Measurements from ENCODE around the gene P2RY8.

DNA sequence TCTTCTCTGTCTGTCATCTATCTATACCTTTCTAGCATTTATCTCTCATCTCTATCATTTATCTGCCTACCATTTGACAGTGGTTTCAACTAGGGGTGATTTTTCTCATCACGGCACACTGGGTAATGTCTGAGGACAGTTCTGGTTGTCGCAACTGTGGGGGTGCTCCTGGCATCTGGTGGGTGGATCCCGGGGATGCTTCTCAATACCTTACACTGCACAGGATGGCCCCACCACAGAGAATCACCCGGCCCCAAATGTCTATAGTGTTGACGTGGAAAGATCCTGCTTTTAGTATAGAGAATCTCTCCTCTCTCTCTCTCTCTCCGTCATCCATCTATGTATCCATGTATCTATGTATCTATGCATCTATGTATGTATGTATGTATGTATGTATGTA is 7.2 kb downstream of the P2RY8 start:
- TF ChIP-seq, protein P1, sequence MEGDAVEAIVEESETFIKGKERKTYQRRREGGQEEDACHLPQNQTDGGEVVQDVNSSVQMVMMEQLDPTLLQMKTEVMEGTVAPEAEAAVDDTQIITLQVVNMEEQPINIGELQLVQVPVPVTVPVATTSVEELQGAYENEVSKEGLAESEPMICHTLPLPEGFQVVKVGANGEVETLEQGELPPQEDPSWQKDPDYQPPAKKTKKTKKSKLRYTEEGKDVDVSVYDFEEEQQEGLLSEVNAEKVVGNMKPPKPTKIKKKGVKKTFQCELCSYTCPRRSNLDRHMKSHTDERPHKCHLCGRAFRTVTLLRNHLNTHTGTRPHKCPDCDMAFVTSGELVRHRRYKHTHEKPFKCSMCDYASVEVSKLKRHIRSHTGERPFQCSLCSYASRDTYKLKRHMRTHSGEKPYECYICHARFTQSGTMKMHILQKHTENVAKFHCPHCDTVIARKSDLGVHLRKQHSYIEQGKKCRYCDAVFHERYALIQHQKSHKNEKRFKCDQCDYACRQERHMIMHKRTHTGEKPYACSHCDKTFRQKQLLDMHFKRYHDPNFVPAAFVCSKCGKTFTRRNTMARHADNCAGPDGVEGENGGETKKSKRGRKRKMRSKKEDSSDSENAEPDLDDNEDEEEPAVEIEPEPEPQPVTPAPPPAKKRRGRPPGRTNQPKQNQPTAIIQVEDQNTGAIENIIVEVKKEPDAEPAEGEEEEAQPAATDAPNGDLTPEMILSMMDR (IDR thresholded peaks at IDR 0.05): no peak
- TF ChIP-seq EZH2 (IDR thresholded peaks at IDR 0.05; ENCODE audit: borderline replicate concordance, insufficient read depth, low read depth, low read length, poor library complexity, severe bottlenecking): no peak

Measured in B cell (primary cell).